GM19351 (cell line): Measurements from ENCODE around the gene ZNF138.
"Not testable (repeated sequence)": the region's sequence is repeated elsewhere in the genome, so short reads cannot be mapped to it uniquely, and the experiment has no call there.

ENCODE experiments used
- ATAC-seq: cut with Tn5 transposase; IDR thresholded peaks from one replicate; pipeline ENCODE4 v1.9.1; 2021; ENCODE audit warnings: mild to moderate bottlenecking, moderate library complexity; ENCODE audit not compliant: unreplicated experiment

Gene ZNF138

GRCh38 chr7:64838051-64838450, 43.8 kb downstream of the ZNF138 start:
- ATAC-seq, result not testable (repeated sequence)

GRCh38 chr7:64838691-64839090, 44.5 kb downstream of the ZNF138 start:
- ATAC-seq, result no peak

- no peak for ATAC-seq
These were observed 45.7 kb downstream of the ZNF138 start for GRCh38 chr7:64839910-64840309.

GRCh38 chr7:64849250-64849923, 55.2 kb downstream of the ZNF138 start:
- no peak for ATAC-seq

GRCh38 chr7:64849924-64850499, 55.8 kb downstream of the ZNF138 start:
- ATAC-seq, result no peak

- no peak for ATAC-seq
These were observed 59.5 kb downstream of the ZNF138 start for GRCh38 chr7:64853679-64854078.

GRCh38 chr7:64854969-64855368, 60.7 kb downstream of the ZNF138 start:
- no peak for ATAC-seq

- no peak for ATAC-seq
These were observed 68.8 kb downstream of the ZNF138 start for GRCh38 chr7:64863021-64863420.

- not testable (repeated sequence) for ATAC-seq
These were observed 69.3 kb downstream of the ZNF138 start for GRCh38 chr7:64863530-64863929.

GRCh38 chr7:64863969-64864368, 69.7 kb downstream of the ZNF138 start:
- no peak for ATAC-seq

GRCh38 chr7:64867863-64868440, 73.7 kb downstream of the ZNF138 start:
- ATAC-seq, result no peak

GRCh38 chr7:64868499-64868898, 74.3 kb downstream of the ZNF138 start:
- no peak for ATAC-seq

GRCh38 chr7:64869121-64869725, 75.0 kb downstream of the ZNF138 start:
- no peak for ATAC-seq

GRCh38 chr7:64869912-64870562, 75.8 kb downstream of the ZNF138 start:
- no peak for ATAC-seq

GRCh38 chr7:64870656-64871055, 76.4 kb downstream of the ZNF138 start:
- no peak for ATAC-seq

- no peak for ATAC-seq
These were observed 77.5 kb downstream of the ZNF138 start for GRCh38 chr7:64871761-64872160.

- no peak for ATAC-seq
These were observed 78.3 kb downstream of the ZNF138 start for GRCh38 chr7:64872351-64873154.

GRCh38 chr7:64873155-64873500, 78.9 kb downstream of the ZNF138 start:
- ATAC-seq, result no peak

- ATAC-seq, result no peak
These were observed 79.3 kb downstream of the ZNF138 start for GRCh38 chr7:64873517-64873916.

GRCh38 chr7:64874114-64874513, 79.9 kb downstream of the ZNF138 start:
- no peak for ATAC-seq
